SK-N-SH treated with all-trans-retinoic acid at 6 μM for 48 hours (cell line): Measurements from ENCODE around the gene NUDT16.

Experiments
- ATAC-seq: fragments of 200-7000 bp; cut with Tn5 transposase; 3 replicates; pipeline ENCODE4 v1.9.1; 2020; ENCODE audit warnings: mild to moderate bottlenecking, moderate library complexity
- ARNTL ChIP-seq: fragments of 450-650 bp; formaldehyde crosslinking; IDR thresholded peaks from 2 replicates; pipeline ENCODE4 v1.5.0; 2020; ENCODE audit warnings: low read depth, mild to moderate bottlenecking, moderate library complexity, borderline replicate concordance
- BACH2 ChIP-seq: fragments of 250-450 bp; sonication (Bioruptor Pico); IDR thresholded peaks from 2 replicates; pipeline ENCODE4 v1.9.0; 2021; ENCODE audit warnings: mild to moderate bottlenecking, borderline replicate concordance
- CSDC2 ChIP-seq: fragments of 250-450 bp; sonication (Bioruptor Pico); IDR thresholded peaks from 2 replicates; pipeline ENCODE4 v1.5.0; 2020; ENCODE audit warnings: mild to moderate bottlenecking, moderate library complexity
- ESRRG ChIP-seq: fragments of 250-450 bp; sonication (Bioruptor Pico); IDR thresholded peaks from 2 replicates; pipeline ENCODE4 v1.6.1; 2021; ENCODE audit warnings: mild to moderate bottlenecking
- GLIS3 ChIP-seq: fragments of 250-450 bp; sonication (Bioruptor Pico); IDR thresholded peaks from 2 replicates; pipeline ENCODE4 v1.5.0; 2020; ENCODE audit warnings: mild to moderate bottlenecking, moderate library complexity
- ISL1 ChIP-seq: fragments of 250-450 bp; sonication (Bioruptor Pico); IDR thresholded peaks from 2 replicates; pipeline ENCODE4 v2.1.2; 2022; ENCODE audit warnings: mild to moderate bottlenecking, moderate library complexity
- OSR1 ChIP-seq: fragments of 250-450 bp; sonication (Bioruptor Pico); IDR thresholded peaks from 2 replicates; pipeline ENCODE4 v1.8.0; 2022; ENCODE audit warnings: moderate library complexity, mild to moderate bottlenecking, inconsistent platforms
- PPARA ChIP-seq: fragments of 250-450 bp; sonication (Bioruptor Pico); IDR thresholded peaks from 2 replicates; pipeline ENCODE4 v1.5.0; 2020; ENCODE audit warnings: mild to moderate bottlenecking, borderline replicate concordance
- SNAI2 ChIP-seq: fragments of 250-450 bp; sonication (Bioruptor Pico); IDR thresholded peaks from 2 replicates; pipeline ENCODE4 v1.5.0; 2020; ENCODE audit warnings: mild to moderate bottlenecking, moderate library complexity
- TCF4 ChIP-seq: fragments of 250-450 bp; sonication (Bioruptor Pico); IDR thresholded peaks from 2 replicates; pipeline ENCODE4 v1.8.0; 2021; ENCODE audit warnings: mild to moderate bottlenecking, moderate library complexity, borderline replicate concordance
- TOX ChIP-seq: fragments of 250-450 bp; sonication (Bioruptor Pico); IDR thresholded peaks from 2 replicates; pipeline ENCODE4 v1.8.0; 2021; ENCODE audit warnings: mild to moderate bottlenecking, moderate library complexity, borderline replicate concordance
- ZC3H10 ChIP-seq: fragments of 250-450 bp; sonication (Bioruptor Pico); IDR thresholded peaks from 2 replicates; pipeline ENCODE4 v1.5.1; 2021; ENCODE audit warnings: mild to moderate bottlenecking, moderate library complexity
- ZFP30 ChIP-seq: fragments of 450-650 bp; formaldehyde crosslinking; IDR thresholded peaks from 2 replicates; pipeline ENCODE4 v1.5.0; 2022; ENCODE audit warnings: mild to moderate bottlenecking, moderate library complexity
- ZNF565 ChIP-seq: fragments of 450-650 bp; formaldehyde crosslinking; conservative IDR thresholded peaks from 2 replicates; pipeline ENCODE4 v1.5.0; 2020; ENCODE audit warnings: low read depth, mild to moderate bottlenecking, moderate library complexity
- ZNF70 ChIP-seq: fragments of 450-650 bp; formaldehyde crosslinking; IDR thresholded peaks from 2 replicates; pipeline ENCODE4 v1.5.0; 2020; ENCODE audit warnings: mild to moderate bottlenecking, moderate library complexity
- TF ChIP-seq, protein P1 (sequence below): fragments of 250-450 bp; sonication (Bioruptor Pico); IDR thresholded peaks from 2 replicates; pipeline ENCODE4 v1.8.0; 2021; ENCODE audit warnings: low read depth, mild to moderate bottlenecking, moderate library complexity, borderline replicate concordance
- TF ChIP-seq, protein P2 (sequence below): fragments of 250-450 bp; sonication (Bioruptor Pico); IDR thresholded peaks from 2 replicates; pipeline ENCODE4 v1.5.1; 2020; ENCODE audit warnings: low read depth, mild to moderate bottlenecking, moderate library complexity
- TF ChIP-seq, protein P3 (sequence below): fragments of 250-450 bp; sonication (Bioruptor Pico); IDR thresholded peaks from 2 replicates; pipeline ENCODE4 v1.5.0; 2020; ENCODE audit warnings: mild to moderate bottlenecking, moderate library complexity
- TF ChIP-seq, protein P4 (sequence below): fragments of 250-450 bp; sonication (Bioruptor Pico); IDR thresholded peaks from 2 replicates; pipeline ENCODE4 v1.5.1; 2021; ENCODE audit warnings: mild to moderate bottlenecking, moderate library complexity

Gene NUDT16

DNA sequence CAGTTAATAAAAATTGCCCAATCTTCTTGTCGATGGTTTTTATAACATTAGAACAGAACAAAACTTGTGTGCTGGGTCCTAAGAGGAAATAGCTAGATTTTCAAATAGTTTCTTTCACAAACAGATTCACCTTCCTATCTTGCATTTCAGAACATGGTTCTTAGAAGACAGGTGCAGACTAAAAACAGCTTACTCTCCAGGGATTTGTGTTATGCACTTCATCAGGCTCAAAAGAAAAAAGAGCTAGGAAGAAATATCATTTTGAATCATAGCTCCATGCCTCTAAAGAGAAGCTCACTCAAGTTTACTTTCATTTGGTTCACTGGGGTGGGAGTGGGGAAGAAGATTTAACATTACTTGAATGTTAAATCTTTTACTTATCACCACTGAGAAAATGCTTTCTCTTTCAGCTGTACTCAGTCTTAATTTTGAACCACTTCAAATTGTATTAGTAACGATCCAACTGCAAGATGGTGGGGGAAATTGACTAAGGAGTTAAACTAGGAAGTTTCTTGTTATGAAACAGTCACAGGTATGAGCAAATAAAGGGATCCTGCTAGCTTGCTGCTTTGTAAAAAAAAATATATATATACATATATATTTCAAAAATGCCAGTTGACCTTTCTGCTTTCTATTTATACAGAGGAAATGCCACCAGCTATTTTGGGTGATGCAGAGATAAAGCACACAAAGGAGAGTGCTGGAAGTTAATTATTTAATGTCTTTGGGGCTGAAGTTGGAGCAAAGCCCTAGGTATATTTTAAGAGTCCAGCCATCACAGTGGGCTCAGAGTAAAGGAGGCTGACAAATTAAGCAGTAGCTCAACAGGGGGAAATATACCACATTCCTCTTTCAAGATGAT is 28.3 kb upstream of the NUDT16 start:
- ATAC-seq = no peak
- TF ChIP-seq ZC3H10 (CRISPR knock-in tag) = no peak
- TF ChIP-seq, protein P1, sequence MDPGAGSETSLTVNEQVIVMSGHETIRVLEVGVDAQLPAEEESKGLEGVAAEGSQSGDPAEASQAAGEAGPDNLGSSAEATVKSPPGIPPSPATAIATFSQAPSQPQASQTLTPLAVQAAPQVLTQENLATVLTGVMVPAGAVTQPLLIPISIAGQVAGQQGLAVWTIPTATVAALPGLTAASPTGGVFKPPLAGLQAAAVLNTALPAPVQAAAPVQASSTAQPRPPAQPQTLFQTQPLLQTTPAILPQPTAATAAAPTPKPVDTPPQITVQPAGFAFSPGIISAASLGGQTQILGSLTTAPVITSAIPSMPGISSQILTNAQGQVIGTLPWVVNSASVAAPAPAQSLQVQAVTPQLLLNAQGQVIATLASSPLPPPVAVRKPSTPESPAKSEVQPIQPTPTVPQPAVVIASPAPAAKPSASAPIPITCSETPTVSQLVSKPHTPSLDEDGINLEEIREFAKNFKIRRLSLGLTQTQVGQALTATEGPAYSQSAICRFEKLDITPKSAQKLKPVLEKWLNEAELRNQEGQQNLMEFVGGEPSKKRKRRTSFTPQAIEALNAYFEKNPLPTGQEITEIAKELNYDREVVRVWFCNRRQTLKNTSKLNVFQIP (CRISPR knock-in tag) = no peak
- no peak for TF ChIP-seq CSDC2 (CRISPR knock-in tag)
- no peak for TF ChIP-seq ZFP30 (CRISPR knock-in tag)
- TF ChIP-seq, protein P2, sequence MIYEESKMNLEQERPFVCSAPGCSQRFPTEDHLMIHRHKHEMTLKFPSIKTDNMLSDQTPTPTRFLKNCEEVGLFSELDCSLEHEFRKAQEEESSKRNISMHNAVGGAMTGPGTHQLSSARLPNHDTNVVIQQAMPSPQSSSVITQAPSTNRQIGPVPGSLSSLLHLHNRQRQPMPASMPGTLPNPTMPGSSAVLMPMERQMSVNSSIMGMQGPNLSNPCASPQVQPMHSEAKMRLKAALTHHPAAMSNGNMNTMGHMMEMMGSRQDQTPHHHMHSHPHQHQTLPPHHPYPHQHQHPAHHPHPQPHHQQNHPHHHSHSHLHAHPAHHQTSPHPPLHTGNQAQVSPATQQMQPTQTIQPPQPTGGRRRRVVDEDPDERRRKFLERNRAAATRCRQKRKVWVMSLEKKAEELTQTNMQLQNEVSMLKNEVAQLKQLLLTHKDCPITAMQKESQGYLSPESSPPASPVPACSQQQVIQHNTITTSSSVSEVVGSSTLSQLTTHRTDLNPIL (CRISPR knock-in tag) = no peak
- TF ChIP-seq ZNF565 = no peak
- TF ChIP-seq, protein P3, sequence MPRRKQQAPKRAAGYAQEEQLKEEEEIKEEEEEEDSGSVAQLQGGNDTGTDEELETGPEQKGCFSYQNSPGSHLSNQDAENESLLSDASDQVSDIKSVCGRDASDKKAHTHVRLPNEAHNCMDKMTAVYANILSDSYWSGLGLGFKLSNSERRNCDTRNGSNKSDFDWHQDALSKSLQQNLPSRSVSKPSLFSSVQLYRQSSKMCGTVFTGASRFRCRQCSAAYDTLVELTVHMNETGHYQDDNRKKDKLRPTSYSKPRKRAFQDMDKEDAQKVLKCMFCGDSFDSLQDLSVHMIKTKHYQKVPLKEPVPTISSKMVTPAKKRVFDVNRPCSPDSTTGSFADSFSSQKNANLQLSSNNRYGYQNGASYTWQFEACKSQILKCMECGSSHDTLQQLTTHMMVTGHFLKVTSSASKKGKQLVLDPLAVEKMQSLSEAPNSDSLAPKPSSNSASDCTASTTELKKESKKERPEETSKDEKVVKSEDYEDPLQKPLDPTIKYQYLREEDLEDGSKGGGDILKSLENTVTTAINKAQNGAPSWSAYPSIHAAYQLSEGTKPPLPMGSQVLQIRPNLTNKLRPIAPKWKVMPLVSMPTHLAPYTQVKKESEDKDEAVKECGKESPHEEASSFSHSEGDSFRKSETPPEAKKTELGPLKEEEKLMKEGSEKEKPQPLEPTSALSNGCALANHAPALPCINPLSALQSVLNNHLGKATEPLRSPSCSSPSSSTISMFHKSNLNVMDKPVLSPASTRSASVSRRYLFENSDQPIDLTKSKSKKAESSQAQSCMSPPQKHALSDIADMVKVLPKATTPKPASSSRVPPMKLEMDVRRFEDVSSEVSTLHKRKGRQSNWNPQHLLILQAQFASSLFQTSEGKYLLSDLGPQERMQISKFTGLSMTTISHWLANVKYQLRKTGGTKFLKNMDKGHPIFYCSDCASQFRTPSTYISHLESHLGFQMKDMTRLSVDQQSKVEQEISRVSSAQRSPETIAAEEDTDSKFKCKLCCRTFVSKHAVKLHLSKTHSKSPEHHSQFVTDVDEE (CRISPR knock-in tag) = no peak
- TF ChIP-seq PPARA (CRISPR knock-in tag) = no peak
- TF ChIP-seq ARNTL (CRISPR knock-in tag) = no peak
- no peak for TF ChIP-seq ISL1 (CRISPR knock-in tag)

DNA sequence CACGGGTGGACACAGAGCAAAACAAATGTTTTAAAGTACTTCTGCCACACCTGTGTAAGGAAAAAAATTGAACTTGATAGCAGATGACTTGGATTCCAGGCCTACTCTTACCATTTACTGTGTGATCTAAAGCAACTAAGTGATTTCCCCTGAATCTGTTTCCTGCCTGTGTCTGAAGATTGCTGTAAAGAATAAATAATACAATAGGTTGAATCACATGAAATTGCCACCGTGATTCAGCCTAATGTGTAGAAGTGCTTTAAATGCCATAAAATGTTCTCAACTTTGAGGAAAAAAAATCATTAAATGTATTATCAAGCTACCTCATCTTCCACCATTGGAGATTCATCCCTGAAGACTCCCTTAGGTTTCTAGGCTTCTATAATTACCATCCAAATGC is 27.6 kb upstream of the NUDT16 start:
- ATAC-seq = no peak
- TF ChIP-seq PPARA (CRISPR knock-in tag) (no peak), CSDC2 (CRISPR knock-in tag) (no peak), TOX (CRISPR knock-in tag) (no peak), ISL1 (CRISPR knock-in tag) (no peak), TCF4 (CRISPR knock-in tag) (no peak), ESRRG (CRISPR knock-in tag) (no peak), SNAI2 (CRISPR knock-in tag) (no peak), BACH2 (CRISPR knock-in tag) (no peak), ZFP30 (CRISPR knock-in tag) (no peak), ZNF565 (no peak), ZC3H10 (CRISPR knock-in tag) (no peak), ZNF70 (CRISPR knock-in tag) (no peak), OSR1 (CRISPR knock-in tag) (no peak), GLIS3 (CRISPR knock-in tag) (no peak)
- TF ChIP-seq, protein P1 (CRISPR knock-in tag) = no peak
- TF ChIP-seq, protein P3 (CRISPR knock-in tag) = no peak
- TF ChIP-seq, protein P2 (CRISPR knock-in tag) = no peak
- TF ChIP-seq, protein P4, sequence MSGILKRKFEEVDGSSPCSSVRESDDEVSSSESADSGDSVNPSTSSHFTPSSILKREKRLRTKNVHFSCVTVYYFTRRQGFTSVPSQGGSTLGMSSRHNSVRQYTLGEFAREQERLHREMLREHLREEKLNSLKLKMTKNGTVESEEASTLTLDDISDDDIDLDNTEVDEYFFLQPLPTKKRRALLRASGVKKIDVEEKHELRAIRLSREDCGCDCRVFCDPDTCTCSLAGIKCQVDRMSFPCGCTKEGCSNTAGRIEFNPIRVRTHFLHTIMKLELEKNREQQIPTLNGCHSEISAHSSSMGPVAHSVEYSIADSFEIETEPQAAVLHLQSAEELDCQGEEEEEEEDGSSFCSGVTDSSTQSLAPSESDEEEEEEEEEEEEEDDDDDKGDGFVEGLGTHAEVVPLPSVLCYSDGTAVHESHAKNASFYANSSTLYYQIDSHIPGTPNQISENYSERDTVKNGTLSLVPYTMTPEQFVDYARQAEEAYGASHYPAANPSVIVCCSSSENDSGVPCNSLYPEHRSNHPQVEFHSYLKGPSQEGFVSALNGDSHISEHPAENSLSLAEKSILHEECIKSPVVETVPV (CRISPR knock-in tag) = no peak
